OCI-LY7 (cell line): ENCODE measurements around the gene QRFPR. TPM values are rescaled to one million over a fixed set of nuclear protein-coding genes. Genes with fewer than 3 reads are reported as not detected.

ENCODE experiments used
- BruUV-seq: library from RNA; stranded (reverse); fragments of 400-500 nt; replicated peaks from 2 replicates; lab custom pipeline; 2021; lab: Mats Ljungman, UMichigan
- CTCF ChIA-PET: fragments of 300-600 bp; sonication (Branson Sonifier 250); formaldehyde crosslinking; loops from one replicate; lab custom pipeline; 2022; ENCODE audit warnings: antibody characterized with exemption; ENCODE audit not compliant: unreplicated experiment; lab: Charles Lee
- POLR2A ChIA-PET: fragments of 300-600 bp; sonication (Branson Sonifier 250); formaldehyde crosslinking; loops from one replicate; lab custom pipeline; 2022; ENCODE audit warnings: antibody characterized with exemption; lab: Charles Lee
- DNase-seq: peaks from one replicate; pipeline ENCODE4 v3.0.0-alpha.2; 2015; ENCODE audit warnings: low spot score
- H2AFZ ChIP-seq: fragments of 200-600 bp; sonication (generic), shearing (Covaris generic); 2 replicates; pipeline ENCODE4 v1.6.1; 2014; ENCODE audit warnings: mild to moderate bottlenecking, antibody characterized with exemption, low read length, moderate library complexity
- H3K27ac ChIP-seq: fragments of 200-600 bp; sonication (generic); 2 replicates; pipeline ENCODE4 v1.5.1; 2014; ENCODE audit warnings: mixed run types, low read depth, mild to moderate bottlenecking, moderate library complexity, low read length, inconsistent platforms; ENCODE audit not compliant: poor library complexity, severe bottlenecking
- H3K36me3 ChIP-seq: fragments of 200-600 bp; sonication (generic); 2 replicates; pipeline ENCODE4 v1.6.1; 2014; ENCODE audit warnings: mild to moderate bottlenecking, antibody characterized with exemption, low read length, moderate library complexity, mixed read lengths; ENCODE audit not compliant: insufficient read depth
- H3K4me1 ChIP-seq: fragments of 200-600 bp; sonication (generic); 2 replicates; pipeline ENCODE4 v1.5.1; 2014; ENCODE audit warnings: mild to moderate bottlenecking, low read length; ENCODE audit not compliant: insufficient read depth, poor library complexity, severe bottlenecking
- H3K4me2 ChIP-seq: fragments of 200-600 bp; sonication (generic); 2 replicates; pipeline ENCODE4 v1.6.1; 2014; ENCODE audit warnings: mild to moderate bottlenecking, low read length
- H3K4me3 ChIP-seq: fragments of 200-600 bp; sonication (generic); 2 replicates; pipeline ENCODE4 v1.5.1; 2014; ENCODE audit warnings: mild to moderate bottlenecking, low read depth, low read length; ENCODE audit not compliant: poor library complexity, severe bottlenecking
- H3K79me2 ChIP-seq: fragments of 200-600 bp; sonication (generic); 2 replicates; pipeline ENCODE4 v1.6.1; 2016; ENCODE audit warnings: low read depth, mild to moderate bottlenecking, low read length, moderate library complexity, mixed read lengths; ENCODE audit not compliant: insufficient read depth
- H3K9me2 ChIP-seq: fragments of 200-600 bp; sonication (generic); 2 replicates; pipeline ENCODE4 v1.6.1; 2016; ENCODE audit warnings: mild to moderate bottlenecking, low read length, mixed read lengths; ENCODE audit not compliant: insufficient read depth
- H3K9me3 ChIP-seq: fragments of 200-600 bp; sonication (generic); 2 replicates; pipeline ENCODE4 v1.6.1; 2014; ENCODE audit warnings: mild to moderate bottlenecking, mixed run types, low read length, mixed read lengths
- H4K20me1 ChIP-seq: fragments of 200-600 bp; sonication (generic); 2 replicates; pipeline ENCODE4 v1.6.1; 2014; ENCODE audit warnings: mild to moderate bottlenecking, antibody characterized with exemption, low read length, moderate library complexity, mixed read lengths; ENCODE audit not compliant: insufficient read depth
- EZH2phosphoT487 ChIP-seq: fragments of 200-600 bp; sonication (generic); IDR thresholded peaks from 2 replicates; pipeline ENCODE4 v1.6.1; 2018; ENCODE audit warnings: low read depth, borderline replicate concordance, mild to moderate bottlenecking, mixed run types, antibody characterized with exemption, low read length, moderate library complexity, mixed read lengths
- intact Hi-C: fragments of 100-400 bp; cut with micrococcal nuclease; formaldehyde crosslinking; loops from one replicate; pipeline ENCODE4 v1.10.0; 2022; ENCODE audit not compliant: unreplicated experiment
- total RNA-seq, 2 experiments: library from RNA; depleted of rRNA in 1 of 2; stranded (reverse); fragments of >200 nt in 1 of 2; shearing (Covaris generic) in 1 of 2; gene quantifications; 2 replicates each; pipeline ENCODE4 v1.2.3, GENCODE V29; 2014 to 2022
- TF ChIP-seq, protein P1 (sequence below): fragments of 200-600 bp; sonication (generic); conservative IDR thresholded peaks from 2 replicates; pipeline ENCODE4 v1.5.1; 2014; ENCODE audit warnings: mild to moderate bottlenecking, antibody characterized with exemption, low read length, moderate library complexity, mixed read lengths

Gene QRFPR
- total RNA-seq, 2 experiments from 2014 or later, result not detected

DNA sequence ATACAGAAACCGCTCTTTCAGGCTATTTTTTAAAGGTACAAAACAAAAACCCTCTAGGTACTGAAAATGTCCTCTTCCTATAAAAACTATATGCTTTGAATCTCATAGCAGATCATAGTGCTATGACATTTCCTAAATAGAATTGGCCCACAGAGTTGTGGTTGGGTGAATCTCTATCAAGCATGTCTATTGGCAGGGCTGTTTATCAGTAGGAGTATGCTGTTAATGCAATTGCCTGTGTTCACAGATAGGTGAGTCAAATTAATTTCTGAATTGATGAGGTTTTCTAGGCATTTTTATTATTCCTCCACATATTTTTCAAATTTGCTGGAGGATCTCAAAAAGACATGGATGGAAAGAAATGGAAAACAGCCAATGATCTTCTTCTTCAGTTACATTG lies 73.9 kb downstream of the QRFPR start:
- no peak for TF ChIP-seq EZH2phosphoT487
- TF ChIP-seq, protein P1, sequence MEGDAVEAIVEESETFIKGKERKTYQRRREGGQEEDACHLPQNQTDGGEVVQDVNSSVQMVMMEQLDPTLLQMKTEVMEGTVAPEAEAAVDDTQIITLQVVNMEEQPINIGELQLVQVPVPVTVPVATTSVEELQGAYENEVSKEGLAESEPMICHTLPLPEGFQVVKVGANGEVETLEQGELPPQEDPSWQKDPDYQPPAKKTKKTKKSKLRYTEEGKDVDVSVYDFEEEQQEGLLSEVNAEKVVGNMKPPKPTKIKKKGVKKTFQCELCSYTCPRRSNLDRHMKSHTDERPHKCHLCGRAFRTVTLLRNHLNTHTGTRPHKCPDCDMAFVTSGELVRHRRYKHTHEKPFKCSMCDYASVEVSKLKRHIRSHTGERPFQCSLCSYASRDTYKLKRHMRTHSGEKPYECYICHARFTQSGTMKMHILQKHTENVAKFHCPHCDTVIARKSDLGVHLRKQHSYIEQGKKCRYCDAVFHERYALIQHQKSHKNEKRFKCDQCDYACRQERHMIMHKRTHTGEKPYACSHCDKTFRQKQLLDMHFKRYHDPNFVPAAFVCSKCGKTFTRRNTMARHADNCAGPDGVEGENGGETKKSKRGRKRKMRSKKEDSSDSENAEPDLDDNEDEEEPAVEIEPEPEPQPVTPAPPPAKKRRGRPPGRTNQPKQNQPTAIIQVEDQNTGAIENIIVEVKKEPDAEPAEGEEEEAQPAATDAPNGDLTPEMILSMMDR, result no peak
- ChIA-PET POLR2A (no interaction called here), CTCF (no interaction called here)
- Histone ChIP-seq H3K9me3 (no peaks in the 10 kb centered on the region), H3K27ac (no peak overlapping the region), H3K4me1 (no peaks in the 10 kb centered on the region), H4K20me1 (no peaks in the 10 kb centered on the region), H3K4me3 (no peak overlapping the region), H3K36me3 (no peaks in the 10 kb centered on the region), H3K9me2 (no peaks in the 10 kb centered on the region), H3K79me2 (no peaks in the 10 kb centered on the region), H2AFZ (no peak overlapping the region), H3K4me2 (no peak overlapping the region)
- intact Hi-C loops, result no loop called here
- no peak for DNase-seq
- BruUV-seq, result no TSS peak

DNA sequence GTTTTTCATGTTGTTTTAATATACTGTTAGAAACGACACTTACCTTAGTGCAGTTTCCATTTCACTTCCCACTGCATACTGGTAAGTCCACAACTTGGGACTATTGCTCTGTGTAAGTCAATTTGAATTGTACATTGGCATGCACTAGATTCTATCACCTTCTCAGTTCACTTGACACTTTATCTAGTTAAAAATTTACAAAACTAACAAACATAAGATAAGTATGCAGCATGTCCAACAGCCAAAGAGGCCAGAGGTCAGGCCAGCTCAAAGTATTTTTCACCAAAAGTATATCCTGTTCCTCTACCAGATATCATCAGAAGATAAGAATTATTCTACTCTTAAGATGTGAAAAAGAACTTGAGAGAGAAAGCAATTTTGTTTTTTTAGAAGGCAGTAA lies 75.9 kb downstream of the QRFPR start:
- no TSS peak for BruUV-seq
- no peak for DNase-seq
- Histone ChIP-seq H3K9me3 (no peaks in the 10 kb centered on the region), H3K36me3 (no peaks in the 10 kb centered on the region), H3K27ac (no peak overlapping the region), H4K20me1 (no peaks in the 10 kb centered on the region), H3K4me1 (no peaks in the 10 kb centered on the region), H3K9me2 (no peaks in the 10 kb centered on the region), H3K79me2 (no peaks in the 10 kb centered on the region), H3K4me3 (no peak overlapping the region), H2AFZ (no peak overlapping the region), H3K4me2 (no peak overlapping the region)
- POLR2A ChIA-PET, result interaction anchor here (0.9 kb wide), 1 partner anchor 31 kb away, joined by 3 read pairs; no protein-coding TSS in a partner anchor
- CTCF ChIA-PET, result no interaction called here
- intact Hi-C loops, result no loop called here
- TF ChIP-seq, protein P1, result no peak
- no peak for TF ChIP-seq EZH2phosphoT487

DNA sequence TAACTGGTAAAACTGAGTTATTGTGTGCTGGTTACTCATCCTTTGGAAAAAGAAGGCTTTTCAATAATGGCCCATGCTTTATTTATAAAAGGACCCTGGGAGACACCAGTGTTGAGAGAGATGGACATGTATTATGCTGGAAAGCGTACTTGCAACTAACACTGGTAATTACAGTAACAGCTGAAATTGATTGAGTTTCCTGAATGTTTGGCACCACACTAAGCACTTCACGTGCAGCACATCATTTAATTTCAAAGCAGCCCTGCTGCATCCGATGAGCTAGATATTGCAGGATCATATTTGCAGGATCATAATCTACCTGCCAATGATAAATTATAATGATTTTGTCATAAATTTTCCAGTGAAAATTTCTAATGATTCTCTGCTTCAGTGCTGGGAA lies 81.5 kb downstream of the QRFPR start:
- H3K4me1 ChIP-seq, result no peaks in the 10 kb centered on the region
- no TSS peak for BruUV-seq
- H3K4me2 ChIP-seq, result no peak overlapping the region
- no peaks in the 10 kb centered on the region for H3K36me3 ChIP-seq
- DNase-seq, result no peak
- no peak overlapping the region for H3K4me3 ChIP-seq
- H3K9me3 ChIP-seq, result no peaks in the 10 kb centered on the region
- ChIA-PET POLR2A (interaction anchor here (0.6 kb wide), 1 partner anchor 30 kb away, joined by 3 read pairs; no protein-coding TSS in a partner anchor), CTCF (no interaction called here)
- no peak for TF ChIP-seq EZH2phosphoT487
- TF ChIP-seq, protein P1, result no peak
- no peak overlapping the region for H3K27ac ChIP-seq
- no peaks in the 10 kb centered on the region for H4K20me1 ChIP-seq
- H3K79me2 ChIP-seq, result no peaks in the 10 kb centered on the region
- intact Hi-C loops, result no loop called here
- no peak overlapping the region for H2AFZ ChIP-seq
- H3K9me2 ChIP-seq, result no peaks in the 10 kb centered on the region
